NAMALWA (cell line): ENCODE measurements around the gene PITPNC1.
"Not testable (repeated sequence)": the region's sequence is repeated elsewhere in the genome, so short reads cannot be mapped to it uniquely, and the experiment has no call there.

Source experiments
- DNase-seq: peaks from one replicate; pipeline ENCODE4 v3.0.0-alpha.2; 2015; ENCODE audit warnings: low spot score

Gene PITPNC1

DNA sequence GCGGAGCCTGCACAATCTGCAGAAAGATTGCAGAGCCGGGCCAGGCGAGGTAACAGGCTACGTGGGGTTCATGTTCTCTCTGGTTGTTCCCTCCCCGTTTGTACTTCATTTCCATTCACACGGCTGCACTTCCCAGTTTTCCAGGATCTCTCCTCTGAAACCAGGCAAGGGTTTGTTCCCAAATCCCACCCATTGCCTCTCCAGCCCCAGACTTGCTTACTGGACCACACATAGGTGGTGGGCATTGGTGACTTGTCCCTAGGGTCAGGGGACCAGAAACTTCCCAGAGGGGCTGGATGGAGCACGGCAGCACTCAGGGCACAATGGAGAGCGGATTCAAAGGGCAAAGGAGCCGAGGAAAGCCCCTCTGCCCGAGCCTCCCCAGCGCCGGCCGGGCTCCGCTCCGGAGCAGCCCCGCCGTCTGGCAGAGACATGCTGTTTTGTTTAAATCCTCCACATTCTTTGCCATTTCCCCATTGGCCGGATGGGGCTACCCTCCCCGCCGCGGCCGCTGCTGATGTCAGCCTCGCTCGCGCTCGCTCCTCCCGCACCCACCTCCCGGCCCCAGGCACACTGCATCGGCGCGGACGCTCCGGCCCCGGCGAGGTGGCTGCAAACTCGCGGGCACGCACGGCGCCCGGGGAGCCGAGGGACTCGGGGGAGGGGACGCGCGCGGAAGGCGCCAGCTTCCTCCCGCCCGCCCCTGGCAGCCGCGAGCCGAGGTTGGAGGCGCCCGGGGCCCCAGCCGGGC is at the start of gene PITPNC1:
TSS of gene PITPNC1 (plus strand) at position 545 of the 751 bp plus-strand sequence.
- DNase-seq, result peak; percentile 92

DNA sequence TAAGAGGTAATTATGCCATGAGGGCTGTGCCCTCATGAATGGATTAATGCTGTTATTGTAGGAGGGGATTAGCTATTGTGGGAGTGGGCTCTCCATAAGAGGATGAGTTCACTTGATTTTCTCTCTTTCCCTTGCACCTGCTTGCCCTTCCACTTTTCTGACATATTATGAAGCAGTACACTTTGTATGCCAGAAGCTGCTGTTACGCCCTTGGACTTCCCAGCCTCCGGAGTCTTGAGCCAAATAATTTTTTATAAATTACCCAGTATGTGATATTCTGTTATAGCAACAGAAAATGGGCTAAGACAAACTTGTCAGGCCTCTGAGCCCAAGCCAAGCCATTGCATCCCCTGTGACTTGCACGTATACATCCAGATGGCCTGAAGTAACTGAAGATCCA is 49.1 kb upstream of the PITPNC1 start:
- DNase-seq, result no peak

DNA sequence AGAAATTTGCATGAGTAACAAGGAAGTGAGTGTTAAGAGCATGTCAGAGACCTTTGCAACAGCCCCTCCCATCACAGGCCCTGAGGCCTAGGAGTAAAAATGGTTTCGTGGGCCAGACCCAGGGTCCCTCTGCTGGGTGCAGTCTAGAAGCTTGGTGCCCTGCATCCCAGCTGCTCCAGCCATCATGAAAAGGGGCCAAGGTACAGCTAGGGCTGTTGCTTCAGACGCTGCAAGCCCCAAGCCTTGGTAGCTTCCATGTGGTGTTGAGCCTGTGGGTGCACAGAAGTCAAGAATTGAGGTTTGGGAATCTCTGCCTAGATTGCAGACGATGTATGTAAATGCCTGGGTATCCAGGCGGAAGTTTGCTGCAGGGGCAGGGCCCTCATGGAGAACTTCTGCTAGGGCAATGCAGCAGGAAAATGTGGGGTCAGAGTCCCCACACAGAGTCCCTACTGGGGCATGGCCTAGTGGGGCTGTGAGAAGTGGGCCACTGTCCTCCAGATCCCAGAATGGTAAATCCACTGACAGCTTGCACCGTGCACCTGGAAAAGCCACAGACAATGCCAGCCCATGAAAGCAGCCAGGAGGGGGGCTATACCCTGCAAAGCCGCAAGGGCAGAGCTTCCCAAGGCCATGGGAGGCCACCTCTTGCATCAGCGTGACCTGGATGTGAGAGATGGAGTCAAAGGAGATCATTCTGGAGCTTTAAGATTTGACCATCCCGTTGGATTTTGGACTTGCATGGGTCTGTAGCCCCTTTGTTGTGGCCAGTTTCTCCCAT is 45.5 kb upstream of the PITPNC1 start:
- peak; percentile 30 for DNase-seq

DNA sequence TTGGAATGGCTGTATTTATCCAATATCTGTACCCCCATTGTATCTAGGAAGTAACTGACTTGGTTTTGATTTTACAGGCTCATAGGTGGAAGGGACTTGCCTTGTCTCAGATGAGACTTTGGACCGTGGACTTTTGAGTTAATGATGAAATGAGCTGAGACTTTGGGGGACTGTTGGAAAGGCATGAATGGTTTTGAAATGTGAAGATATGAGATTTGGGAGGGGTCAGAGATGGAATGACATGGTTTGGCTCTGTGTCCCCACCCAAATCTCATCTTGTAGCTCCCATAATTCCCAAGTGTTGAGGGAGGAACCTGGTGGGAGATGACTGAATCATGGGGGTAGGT is 44.9 kb upstream of the PITPNC1 start:
- not testable (repeated sequence) for DNase-seq

DNA sequence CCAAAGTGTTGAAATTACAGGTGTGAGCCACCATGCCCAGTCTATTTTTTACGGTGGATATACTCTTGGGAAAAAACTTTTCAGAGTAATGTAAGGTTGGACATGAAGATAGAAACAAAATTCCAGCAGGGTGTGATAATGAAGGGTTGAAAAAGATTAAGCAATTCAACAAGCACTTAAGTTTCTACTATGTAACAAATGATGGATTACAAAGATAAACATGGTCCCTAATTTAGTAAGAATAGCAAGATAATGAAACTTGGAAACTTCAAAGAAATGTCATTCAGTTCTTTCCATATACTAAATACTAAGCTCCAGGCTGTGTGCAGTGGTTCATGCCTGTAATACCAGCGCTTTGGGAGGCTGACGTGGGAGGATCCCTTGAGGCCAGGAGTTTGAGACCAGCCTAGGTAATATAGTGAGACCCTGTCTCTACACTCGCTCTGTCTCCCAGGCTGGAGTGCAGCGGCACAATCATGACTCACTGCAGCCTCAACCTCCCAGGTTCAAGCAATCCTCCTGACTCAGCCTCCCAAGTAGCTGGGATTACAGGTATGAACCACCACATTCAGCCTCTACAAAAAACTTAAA is 41.7 kb upstream of the PITPNC1 start:
- DNase-seq, result no peak

DNA sequence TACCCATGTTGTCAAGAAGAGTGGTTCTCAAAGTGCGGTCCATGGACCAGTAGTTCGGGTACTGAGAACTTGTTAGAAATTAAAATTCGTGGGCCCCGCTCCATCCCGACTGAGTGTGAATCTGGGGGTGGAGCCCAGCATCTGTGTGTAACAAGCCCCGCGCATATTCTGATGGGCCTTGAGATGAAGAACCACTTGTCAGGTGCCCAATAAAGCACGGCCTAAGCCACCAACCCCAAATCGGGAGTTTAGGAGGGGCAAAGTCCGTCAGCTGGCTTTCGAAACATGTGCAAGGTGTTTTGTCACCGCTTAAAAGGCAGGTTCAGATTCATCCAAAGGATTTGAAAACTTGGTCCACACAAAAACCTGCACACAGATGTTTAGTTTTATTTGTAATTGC is 40.2 kb upstream of the PITPNC1 start:
- DNase-seq, result no peak

DNA sequence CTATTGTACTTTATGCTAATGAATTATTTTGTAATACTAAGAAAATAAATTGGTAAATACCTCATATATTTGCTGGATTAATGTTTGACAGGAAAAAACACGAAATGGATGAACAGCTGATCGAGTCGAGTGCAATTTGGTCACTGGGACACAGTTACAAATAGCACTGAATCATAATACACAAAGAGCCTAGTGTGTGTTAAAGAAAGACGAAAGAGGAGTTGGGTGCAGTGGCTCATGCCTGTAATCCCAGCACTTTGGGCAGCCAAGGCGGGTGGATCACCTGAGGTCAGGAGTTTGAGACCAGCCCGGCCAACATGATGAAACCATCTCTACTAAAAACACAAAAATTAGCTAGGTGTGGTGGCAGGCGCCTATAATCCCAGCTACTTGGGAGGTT is 38.7 kb upstream of the PITPNC1 start:
- DNase-seq, result not testable (repeated sequence)

DNA sequence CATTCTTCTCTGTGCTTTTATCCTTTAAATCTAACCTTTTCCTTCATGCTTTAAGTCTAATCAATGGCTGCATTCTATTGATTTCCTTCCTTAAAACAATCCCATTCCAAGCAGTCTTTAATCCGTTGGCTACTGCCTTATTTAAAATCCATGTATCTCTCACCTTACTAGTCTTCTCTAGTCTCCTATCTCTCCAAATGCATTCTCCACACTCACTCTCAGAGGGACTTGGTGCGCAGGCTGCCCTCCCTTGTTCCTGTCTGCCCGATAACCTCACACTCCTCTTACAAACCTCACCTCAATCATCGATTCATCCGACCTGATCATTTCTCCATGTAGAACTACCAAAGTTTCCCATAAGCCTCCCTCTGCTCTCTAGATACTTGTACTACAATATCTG is 33.8 kb upstream of the PITPNC1 start:
- no peak for DNase-seq

DNA sequence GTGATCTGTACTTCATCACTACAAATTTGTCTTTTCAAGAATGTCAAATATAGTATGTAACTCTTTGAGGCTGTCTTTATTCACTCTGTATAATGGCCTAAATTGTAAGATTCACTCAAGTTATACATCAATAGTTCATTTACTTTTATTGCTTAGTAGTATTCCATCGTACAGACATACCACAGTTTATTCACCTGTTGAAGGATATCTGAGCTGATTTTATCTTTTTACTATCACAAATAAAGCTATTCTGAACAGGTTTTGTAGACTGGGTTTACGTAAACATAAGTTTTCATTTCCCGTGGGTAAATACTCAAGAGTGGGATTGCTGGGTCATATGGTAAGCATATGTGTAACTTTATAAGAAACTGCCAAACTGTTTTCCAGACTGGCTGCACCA is 29.3 kb upstream of the PITPNC1 start:
- no peak for DNase-seq

DNA sequence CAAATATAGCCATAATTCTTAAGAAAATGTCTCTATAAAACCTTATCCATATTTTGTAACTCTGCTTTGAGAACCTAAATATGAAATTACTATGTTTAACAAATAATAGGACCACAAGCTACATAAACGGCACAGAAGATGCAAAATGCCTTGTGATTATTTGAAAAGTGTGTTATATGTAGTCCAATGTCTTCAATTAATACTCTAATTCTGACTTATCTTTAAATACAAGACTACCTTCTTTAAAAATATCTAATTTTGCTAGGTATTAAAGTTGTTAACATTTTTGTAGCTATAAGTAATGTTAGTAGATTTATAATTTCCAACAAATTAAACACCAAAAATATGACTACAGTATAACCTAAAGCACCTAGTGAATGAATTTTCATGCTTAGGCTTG is 27.7 kb upstream of the PITPNC1 start:
- no peak for DNase-seq

DNA sequence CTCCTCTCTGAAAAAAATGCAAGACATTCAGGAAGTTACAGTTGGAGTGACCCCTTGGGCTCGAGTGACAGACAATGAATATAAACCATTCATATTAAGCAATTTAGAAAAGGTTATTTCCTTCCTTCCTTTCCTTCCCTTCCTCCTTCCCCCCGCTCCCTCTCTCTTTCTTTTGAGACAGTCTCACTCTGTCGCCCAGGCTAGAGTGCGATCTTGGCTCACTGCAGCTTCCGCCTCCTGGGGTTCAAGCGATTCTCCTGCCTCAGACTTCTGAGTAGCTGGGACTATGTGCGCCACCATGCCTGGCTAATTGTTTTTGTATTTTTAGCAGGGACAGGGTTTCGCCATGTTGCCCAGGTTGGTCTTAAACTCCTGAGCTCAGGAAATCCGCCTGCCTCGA is 23.9 kb upstream of the PITPNC1 start:
- DNase-seq, result no peak

DNA sequence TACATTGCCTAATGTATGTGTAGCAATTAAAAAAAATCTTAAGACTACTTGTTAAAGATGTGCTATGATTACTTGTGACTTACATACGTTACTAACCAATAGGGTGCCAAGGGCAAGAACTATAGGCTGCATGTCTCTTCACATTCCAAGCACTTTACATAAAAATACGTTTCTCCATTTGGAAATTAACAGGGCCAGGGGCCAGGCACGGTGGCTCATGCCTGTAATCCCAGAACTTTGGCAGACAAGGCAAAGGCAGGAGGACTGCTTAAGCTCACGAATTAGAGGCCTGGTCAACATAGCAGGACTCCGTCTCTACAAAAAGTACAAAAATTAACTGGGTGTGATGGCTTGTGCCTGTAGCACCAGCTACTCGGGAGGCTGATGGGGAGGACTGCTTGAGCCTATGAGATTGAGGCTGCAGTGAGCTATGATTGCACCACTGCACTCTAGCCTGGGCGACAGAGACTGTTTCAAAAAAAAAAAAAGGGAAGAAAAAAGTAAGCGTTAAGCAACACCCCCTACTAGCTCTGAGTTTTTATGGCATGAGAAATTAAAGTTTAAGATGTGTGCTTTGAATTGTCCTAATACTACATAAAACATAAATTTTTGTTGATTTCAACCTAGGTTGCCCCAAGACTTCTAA is 23.0 kb upstream of the PITPNC1 start:
- no peak for DNase-seq

DNA sequence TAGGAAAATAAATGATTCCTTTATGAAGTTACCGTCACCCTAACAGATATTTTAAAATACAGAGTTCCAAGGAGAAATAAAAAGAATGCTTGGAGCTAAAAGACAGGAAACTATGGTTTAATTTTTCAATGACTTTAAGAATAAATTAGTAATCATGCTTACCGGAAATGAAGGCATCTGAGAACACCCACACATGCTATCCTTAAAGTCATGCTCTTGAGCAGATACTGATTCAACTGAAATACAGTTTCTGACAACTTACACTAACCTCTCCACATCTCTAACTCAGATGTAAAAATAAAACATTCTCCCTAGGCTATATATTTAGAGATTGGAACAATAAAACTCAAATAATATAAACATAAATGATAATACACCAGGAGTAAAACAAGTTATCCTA is 18.5 kb upstream of the PITPNC1 start:
- no peak for DNase-seq

DNA sequence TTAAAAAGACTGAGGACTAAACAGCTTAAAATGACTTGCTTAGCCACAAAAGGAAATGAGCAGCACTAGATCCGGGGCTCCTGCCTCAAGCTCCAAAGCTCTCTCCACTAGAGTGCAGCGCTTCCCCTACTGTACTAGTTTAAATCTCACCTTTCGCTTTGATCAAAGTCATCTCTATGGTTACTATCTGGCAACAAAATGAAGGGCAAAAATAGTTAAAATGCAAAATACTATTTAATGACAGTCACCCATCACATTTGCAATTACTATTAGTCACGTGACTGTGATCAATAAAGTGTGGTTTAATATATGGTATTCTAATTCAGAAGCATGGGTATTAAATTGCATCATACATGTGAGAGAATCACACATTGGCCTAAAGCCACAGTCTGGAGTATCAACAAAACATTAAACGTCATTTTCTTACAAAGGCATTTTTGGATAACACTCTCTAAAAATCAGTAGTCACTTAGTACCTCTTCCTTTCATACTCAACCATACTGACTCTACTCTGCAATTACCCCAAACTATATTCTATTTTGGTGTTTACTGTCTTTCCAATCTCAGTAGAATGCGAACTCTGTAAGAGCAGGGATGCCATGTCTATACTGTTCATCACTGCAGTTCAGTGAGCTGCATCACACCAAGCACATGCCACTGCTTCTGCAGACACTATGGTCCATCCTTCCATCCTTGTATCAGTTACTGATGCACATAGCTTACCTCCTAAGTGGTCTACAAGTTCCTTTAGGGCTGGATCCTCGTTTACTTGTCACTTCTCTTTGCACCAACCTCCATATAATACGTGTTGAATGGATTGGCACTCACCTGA is 16.9 kb upstream of the PITPNC1 start:
- peak; percentile 66 for DNase-seq

DNA sequence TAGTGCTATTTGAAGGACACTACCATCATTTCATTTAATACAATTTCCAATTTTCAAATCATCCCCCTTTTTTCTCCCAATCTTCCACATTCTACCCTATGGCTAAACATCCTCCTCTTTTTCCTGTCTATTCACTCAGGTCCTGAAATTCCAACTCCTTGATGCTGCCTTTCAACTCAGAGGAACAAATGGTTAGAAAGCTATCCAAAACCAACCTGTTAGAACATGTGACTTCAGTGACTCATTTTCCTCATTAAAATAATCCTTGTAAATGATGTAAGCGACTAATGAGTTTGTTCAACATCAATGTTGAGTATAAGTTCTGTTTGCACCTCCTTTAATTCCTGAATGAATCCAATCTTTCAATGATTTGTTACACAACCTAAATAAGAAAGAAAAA is 16.2 kb upstream of the PITPNC1 start:
- no peak for DNase-seq

DNA sequence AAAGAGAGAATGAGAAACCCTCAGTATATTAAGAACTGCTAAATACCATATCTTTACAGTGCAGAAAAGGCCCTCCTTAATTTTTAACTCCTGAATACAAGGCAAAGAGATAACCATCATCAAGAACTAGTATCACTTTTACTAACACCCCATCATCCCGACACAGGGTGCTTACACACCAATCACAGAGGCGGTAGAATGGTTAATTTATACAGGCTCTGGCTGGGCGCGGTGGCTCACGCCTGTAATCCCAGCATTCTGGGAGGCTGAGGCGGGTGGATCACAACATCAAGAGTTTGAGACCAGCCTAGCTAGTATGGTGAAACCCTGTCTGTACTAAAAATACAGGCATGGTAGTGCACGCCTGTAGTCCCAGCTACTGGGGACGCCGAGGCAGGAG is 14.9 kb upstream of the PITPNC1 start:
- DNase-seq, result no peak

DNA sequence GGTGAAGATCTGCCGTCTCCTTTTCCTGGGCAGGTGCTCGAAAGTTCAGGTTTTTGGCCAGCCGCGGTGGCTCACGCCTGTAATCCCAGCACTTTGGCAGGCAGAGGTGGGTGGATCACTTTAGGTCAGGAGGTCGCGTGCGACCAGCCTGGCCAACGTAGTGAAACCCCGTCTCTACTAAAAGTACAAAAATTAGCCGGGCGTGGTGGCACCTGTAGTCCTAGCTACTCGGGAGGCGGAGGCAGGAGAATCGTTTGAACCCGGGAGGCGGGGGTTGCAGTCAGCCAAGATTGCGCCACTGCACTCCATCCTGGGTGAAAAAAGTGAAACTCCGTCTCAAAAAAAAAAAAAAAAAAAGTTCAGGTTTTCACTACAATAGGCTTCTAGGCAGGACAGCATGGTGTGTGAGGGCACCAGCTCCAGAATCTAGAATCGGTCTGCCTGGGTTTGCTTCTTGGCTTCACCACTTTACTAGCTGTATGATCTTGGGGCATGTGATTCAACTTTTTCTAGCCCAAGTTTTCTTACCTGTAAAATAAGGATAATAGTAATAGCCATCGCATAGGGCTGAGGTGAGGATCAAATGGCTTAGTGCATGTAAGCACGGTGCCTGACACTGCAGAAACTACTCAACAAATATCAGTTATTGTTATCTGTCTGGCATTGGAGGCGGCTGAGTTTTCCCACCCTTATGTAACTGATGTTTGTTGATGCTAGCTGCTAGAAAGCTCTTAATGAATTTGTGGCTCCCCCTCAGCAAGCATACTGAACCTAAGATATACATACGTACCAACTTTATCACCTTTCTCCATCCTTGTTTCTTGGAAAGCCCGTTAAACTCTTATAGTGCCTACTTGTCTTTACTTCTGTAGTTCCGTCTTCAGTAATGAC is 12.0 kb upstream of the PITPNC1 start:
- DNase-seq, result no peak

DNA sequence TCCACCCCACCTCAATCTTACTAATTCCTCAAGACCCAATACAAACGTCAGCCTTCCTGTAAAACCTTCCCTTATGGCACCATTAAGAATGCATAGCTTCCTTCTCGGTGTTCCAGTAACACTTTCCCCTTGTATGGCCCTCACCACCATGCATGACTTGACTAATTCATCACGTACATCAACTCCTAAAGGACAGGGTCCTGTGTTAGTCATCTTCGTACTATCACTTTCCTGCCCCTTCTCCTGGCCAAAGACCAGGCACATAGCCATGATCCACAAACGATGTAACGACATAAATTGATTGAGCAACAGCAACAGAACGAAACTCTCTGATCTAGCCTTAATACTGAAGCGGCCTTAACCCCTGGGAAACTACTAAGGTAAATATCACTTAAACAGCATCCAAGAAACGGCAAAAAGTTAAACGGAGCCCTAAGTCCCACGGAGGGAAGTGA is 11.3 kb upstream of the PITPNC1 start:
- DNase-seq, result peak; percentile 53

DNA sequence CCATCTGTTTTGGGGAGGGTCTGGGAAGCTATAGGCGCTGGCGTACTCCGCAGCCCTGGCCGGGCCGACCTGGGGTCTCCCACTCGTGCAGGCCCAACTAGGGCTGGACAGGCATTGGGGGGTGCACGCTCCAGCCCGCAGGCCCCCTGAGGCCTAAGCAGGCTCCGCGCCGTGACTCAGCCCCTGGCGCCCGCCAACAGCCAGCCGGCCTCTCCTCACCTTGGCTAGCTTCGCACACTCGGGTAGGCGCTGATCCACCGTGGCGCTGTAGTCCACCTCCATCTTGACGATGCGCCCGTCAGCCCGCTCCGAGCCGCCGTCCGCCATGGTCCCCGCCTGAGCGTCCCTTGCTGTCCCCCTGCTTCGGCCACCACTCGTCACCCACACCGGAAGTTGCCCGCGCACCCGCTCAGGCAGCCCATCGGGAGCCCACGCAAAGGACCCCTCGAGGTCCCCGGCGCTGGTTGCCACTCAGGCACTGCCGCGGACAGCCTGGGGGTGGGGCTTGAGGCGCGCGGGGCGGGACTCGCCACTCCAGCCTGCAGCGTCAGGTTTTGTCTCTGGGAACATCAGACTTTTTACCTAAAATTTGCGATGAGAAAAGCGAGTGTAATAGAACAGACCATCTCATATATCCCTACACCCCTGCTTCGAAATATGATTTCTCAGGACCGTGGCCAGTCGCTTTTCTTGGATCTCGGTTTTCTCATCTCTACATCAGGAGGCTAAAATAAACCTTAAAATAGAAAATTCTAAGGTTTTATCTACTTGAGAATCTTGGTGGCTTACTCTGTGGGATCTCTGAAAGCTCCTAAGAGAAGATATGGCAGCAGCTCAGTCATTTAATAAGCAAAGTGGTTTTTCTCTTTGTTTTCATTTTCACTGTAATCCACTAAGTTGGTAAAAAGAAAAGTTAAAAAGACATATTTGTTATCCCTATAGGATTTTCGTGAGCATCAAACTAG is 10.6 kb upstream of the PITPNC1 start, which contains the start of gene PSMD12:
TSS of gene PSMD12 (minus strand) at position 385 of the 965 bp plus-strand sequence. CDS start at position 327, 58 bp downstream.
- DNase-seq, result peak; percentile 91
